Trophoblast cell (in vitro differentiated cells and primary cell): Measurements from ENCODE around the gene PDE11A.

Experiments
- DNase-seq, 2 donors: peaks; one replicate each; pipeline ENCODE4 v3.0.0-alpha.2; 2016
- H2AFZ ChIP-seq: 2 replicates; pipeline ENCODE4 v1.6.1; 2013; ENCODE audit warnings: low read length, moderate library complexity, mild to moderate bottlenecking; ENCODE audit not compliant: insufficient read depth, poor library complexity
- H2AK5ac ChIP-seq: 2 replicates; pipeline ENCODE4 v1.6.1; 2013; ENCODE audit warnings: mild to moderate bottlenecking, low read length
- H2BK120ac ChIP-seq: 2 replicates; pipeline ENCODE4 v1.6.1; 2013; ENCODE audit warnings: low read length, mild to moderate bottlenecking, moderate library complexity; ENCODE audit not compliant: insufficient read depth, poor library complexity
- H2BK12ac ChIP-seq: 2 replicates; pipeline ENCODE4 v1.6.1; 2013; ENCODE audit warnings: mild to moderate bottlenecking, low read length, moderate library complexity
- H2BK5ac ChIP-seq: 2 replicates; pipeline ENCODE4 v1.6.1; 2013; ENCODE audit warnings: low read length, low read depth, moderate library complexity, mild to moderate bottlenecking; ENCODE audit not compliant: poor library complexity
- H3K14ac ChIP-seq: 2 replicates; pipeline ENCODE4 v1.6.1; 2013; ENCODE audit warnings: mild to moderate bottlenecking, low read length
- H3K18ac ChIP-seq: 2 replicates; pipeline ENCODE4 v1.6.1; 2013; ENCODE audit warnings: mild to moderate bottlenecking, low read length
- H3K23ac ChIP-seq: 2 replicates; pipeline ENCODE4 v1.6.1; 2013; ENCODE audit warnings: low read length
- H3K27ac ChIP-seq: 2 replicates; pipeline ENCODE4 v1.5.1; 2013; ENCODE audit warnings: low read depth, mild to moderate bottlenecking, inconsistent platforms, low read length, moderate library complexity
- H3K27me3 ChIP-seq: 2 replicates; pipeline ENCODE4 v1.6.1; 2013; ENCODE audit warnings: inconsistent platforms, mild to moderate bottlenecking, low read length, moderate library complexity; ENCODE audit not compliant: insufficient read depth
- H3K36me3 ChIP-seq, 2 experiments: 1 replicate in 1 of 2; 2 replicates in 1 of 2; pipeline ENCODE4 v1.6.1; 2013; ENCODE audit warnings: low read length in 2 of 2, mild to moderate bottlenecking in 2 of 2, moderate library complexity in 1 of 2; ENCODE audit not compliant: insufficient read depth in 2 of 2, control insufficient read depth in 1 of 2
- H3K4ac ChIP-seq: 2 replicates; pipeline ENCODE4 v1.6.1; 2013; ENCODE audit warnings: low read depth, mild to moderate bottlenecking, low read length, moderate library complexity
- H3K4me1 ChIP-seq, 2 experiments: 1 replicate in 1 of 2; 2 replicates in 1 of 2; pipeline ENCODE4 v1.6.1; 2013; ENCODE audit warnings: low read length in 2 of 2, mild to moderate bottlenecking in 2 of 2, moderate library complexity in 1 of 2; ENCODE audit not compliant: insufficient read depth in 2 of 2, control insufficient read depth in 1 of 2
- H3K4me2 ChIP-seq: 2 replicates; pipeline ENCODE4 v1.6.1; 2013; ENCODE audit warnings: inconsistent platforms, mild to moderate bottlenecking, low read length, moderate library complexity
- H3K4me3 ChIP-seq: 2 replicates; pipeline ENCODE4 v1.5.1; 2013; ENCODE audit warnings: mild to moderate bottlenecking, low read depth, low read length, inconsistent platforms
- H3K79me1 ChIP-seq: one replicate; pipeline ENCODE4 v1.6.1; 2013; ENCODE audit warnings: low read length
- H3K79me2 ChIP-seq: 2 replicates; pipeline ENCODE4 v1.6.1; 2013; ENCODE audit warnings: low read length, mild to moderate bottlenecking; ENCODE audit not compliant: control insufficient read depth, insufficient read depth, poor library complexity
- H3K9ac ChIP-seq: 2 replicates; pipeline ENCODE4 v1.6.1; 2013; ENCODE audit warnings: mild to moderate bottlenecking, low read length
- H3K9me3 ChIP-seq: 2 replicates; pipeline ENCODE4 v1.6.1; 2013; ENCODE audit warnings: low read depth, mild to moderate bottlenecking, control low read depth, inconsistent platforms, low read length; ENCODE audit not compliant: insufficient read depth
- H4K12ac ChIP-seq: 2 replicates; pipeline ENCODE4 v1.6.1; 2013; ENCODE audit warnings: low read depth, mild to moderate bottlenecking, low read length, moderate library complexity
- H4K8ac ChIP-seq: 2 replicates; pipeline ENCODE4 v1.6.1; 2013; ENCODE audit warnings: low read depth, mild to moderate bottlenecking, low read length, moderate library complexity
- H4K91ac ChIP-seq: one replicate; pipeline ENCODE4 v1.6.1; 2013; ENCODE audit warnings: low read depth, mild to moderate bottlenecking, low read length, moderate library complexity
- WGBS: extraction: QIAGEN DNeasy Blood & Tissue Kit; methylation state at CpG from one replicate; pipeline ENCODE4 v1.1.7; 2013; ENCODE audit warnings: missing lambda C conversion rate; ENCODE audit not compliant: insufficient read length, insufficient coverage; ENCODE audit errors: extremely low coverage; 5-methylcytosine and 5-hydroxymethylcytosine counted together

PDE11A gene

DNA sequence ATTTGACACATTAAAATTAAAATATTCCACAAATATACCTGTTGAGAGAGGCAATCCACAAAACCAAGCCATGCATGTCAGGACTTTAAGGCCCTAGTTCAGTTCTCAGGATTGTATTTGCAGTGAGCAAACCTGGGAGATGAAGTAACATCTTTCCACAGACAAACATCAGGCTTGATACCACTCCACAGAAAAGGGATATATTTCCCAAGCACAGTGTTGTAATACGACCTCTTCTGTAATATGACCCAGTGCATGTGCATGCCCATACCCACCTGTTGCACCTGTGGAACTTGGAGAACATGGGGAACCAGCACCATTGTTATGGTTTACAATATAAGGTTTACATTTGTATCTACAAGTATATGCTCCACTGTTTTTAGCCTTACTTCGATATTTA lies 184.0 kb downstream of the PDE11A start:
- DNase-seq: no peak
- Histone ChIP-seq H2BK120ac (no peak overlapping the region), H3K4me2 (no peak overlapping the region), H2BK12ac (no peak overlapping the region), H3K4me3 (no peak overlapping the region), H3K36me3 (no peaks in the 10 kb centered on the region), H2AFZ (no peak overlapping the region), H2BK5ac (no peak overlapping the region), H3K79me1 (no peaks in the 10 kb centered on the region), H4K8ac (no peak overlapping the region), H4K12ac (no peak overlapping the region), H2AK5ac (no peak overlapping the region), H3K4ac (no peak overlapping the region), H3K79me2 (no peaks in the 10 kb centered on the region), H4K91ac (no peak overlapping the region), H3K9ac (no peak overlapping the region), H3K14ac (no peak overlapping the region), H3K27ac (no peak overlapping the region), H3K27me3 (no peaks in the 10 kb centered on the region), H3K23ac (no peak overlapping the region), H3K18ac (no peak overlapping the region), H3K4me1 (no peaks in the 10 kb centered on the region), H3K9me3 (no peaks in the 10 kb centered on the region)
- WGBS: 100% methylated on average over 1 of the region's 2 CpGs

DNA sequence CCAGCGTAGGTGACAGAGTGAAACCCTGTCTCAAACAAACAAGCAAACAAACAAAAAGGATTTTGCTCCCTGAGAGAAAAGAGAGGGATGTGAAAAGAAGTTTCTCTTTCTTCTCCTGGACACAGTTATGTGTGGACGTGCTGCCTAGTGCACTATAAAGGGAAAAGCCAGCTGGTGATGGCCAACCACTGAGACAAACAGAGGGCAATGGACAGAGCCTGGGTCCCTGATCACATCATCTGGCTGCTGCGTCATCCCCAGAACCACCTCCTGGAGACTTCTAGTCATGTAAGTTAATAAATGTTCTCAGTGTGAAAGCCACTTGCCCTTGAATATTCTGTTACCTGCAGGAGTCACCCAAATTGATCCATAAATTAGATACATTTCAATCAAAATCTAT lies 184.9 kb downstream of the PDE11A start:
- Histone ChIP-seq H3K4ac (no peak overlapping the region), H3K9me3 (no peaks in the 10 kb centered on the region), H2AFZ (no peak overlapping the region), H3K4me1 (no peaks in the 10 kb centered on the region), H4K12ac (no peak overlapping the region), H3K79me1 (no peaks in the 10 kb centered on the region), H3K27me3 (no peaks in the 10 kb centered on the region), H2BK120ac (no peak overlapping the region), H3K18ac (no peak overlapping the region), H3K27ac (no peak overlapping the region), H2AK5ac (no peak overlapping the region), H3K4me2 (no peak overlapping the region), H4K8ac (no peak overlapping the region), H3K23ac (no peak overlapping the region), H3K36me3 (no peaks in the 10 kb centered on the region), H3K4me3 (no peak overlapping the region), H3K14ac (no peak overlapping the region), H2BK12ac (no peak overlapping the region), H3K79me2 (no peaks in the 10 kb centered on the region), H3K9ac (no peak overlapping the region), H4K91ac (no peak overlapping the region), H2BK5ac (no peak overlapping the region)
- no peak for DNase-seq
- no CpG with 5 or more reads among the region's 3 CpGs for WGBS

DNA sequence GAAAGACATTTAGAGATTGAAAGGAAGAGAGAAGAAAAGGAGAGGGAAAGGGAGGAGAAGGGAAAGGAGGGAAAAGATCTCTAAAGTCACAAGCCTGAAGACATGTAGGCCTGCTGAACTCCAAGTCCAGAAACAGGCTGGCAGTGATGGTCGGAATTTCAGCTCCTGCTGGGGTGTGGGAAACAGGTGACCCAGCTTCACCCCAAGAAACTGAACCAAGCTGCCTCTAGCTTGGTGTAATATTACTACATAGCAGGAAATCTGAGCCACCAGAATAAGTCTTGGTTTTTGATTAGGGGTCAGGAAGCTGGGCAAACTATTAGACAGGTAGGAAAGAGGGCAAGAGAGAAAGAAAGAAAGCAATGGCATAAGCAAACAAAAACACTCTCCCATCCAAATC lies 185.8 kb downstream of the PDE11A start:
- Histone ChIP-seq H4K8ac (no peak overlapping the region), H3K79me1 (no peaks in the 10 kb centered on the region), H2BK5ac (no peak overlapping the region), H3K79me2 (no peaks in the 10 kb centered on the region), H3K4me2 (no peak overlapping the region), H4K91ac (no peak overlapping the region), H2BK12ac (no peak overlapping the region), H3K9ac (no peak overlapping the region), H2AFZ (no peak overlapping the region), H2BK120ac (no peak overlapping the region), H3K4me1 (no peaks in the 10 kb centered on the region), H3K14ac (no peak overlapping the region), H3K27me3 (no peaks in the 10 kb centered on the region), H3K18ac (no peak overlapping the region), H3K9me3 (no peaks in the 10 kb centered on the region), H4K12ac (no peak overlapping the region), H3K36me3 (no peaks in the 10 kb centered on the region), H3K27ac (no peak overlapping the region), H3K4me3 (no peak overlapping the region), H3K23ac (no peak overlapping the region), H2AK5ac (no peak overlapping the region), H3K4ac (no peak overlapping the region)
- no CpG with 5 or more reads among the region's 1 CpG for WGBS
- no peak for DNase-seq

DNA sequence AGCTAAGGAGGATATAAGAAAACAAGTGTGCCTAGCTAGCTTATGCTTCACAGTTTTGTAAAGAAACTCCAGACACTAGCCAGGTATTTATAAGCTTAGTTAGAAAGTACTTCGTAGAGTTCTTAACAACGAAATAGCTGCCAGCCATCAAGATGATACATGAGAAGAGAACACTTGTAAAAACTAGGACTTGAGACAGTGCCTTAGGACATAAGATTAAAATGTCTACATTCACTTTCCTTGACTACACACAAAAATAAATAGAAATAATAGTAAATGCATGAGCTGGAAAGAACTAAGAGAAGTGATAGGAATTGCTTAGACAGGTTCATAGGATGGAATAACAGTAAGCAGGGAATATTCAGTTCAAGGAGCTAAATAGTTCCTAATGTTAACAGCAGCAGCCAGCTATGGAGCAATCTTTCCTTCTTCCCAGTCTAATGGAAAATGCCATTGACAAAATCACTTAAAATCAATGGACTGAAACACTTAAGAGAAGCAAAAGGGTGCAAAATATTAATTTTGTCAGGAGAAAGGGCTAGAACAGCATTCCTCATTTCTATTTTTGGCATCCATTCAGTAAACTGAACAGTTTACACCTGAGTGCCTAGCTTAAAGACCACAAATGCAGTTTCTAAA lies 186.6 kb downstream of the PDE11A start:
- H3K4me1 ChIP-seq: no peaks in the 10 kb centered on the region
- no peak overlapping the region for H3K27ac ChIP-seq
- no peak overlapping the region for H2AK5ac ChIP-seq
- DNase-seq: no peak
- H3K18ac ChIP-seq: no peak overlapping the region
- H3K14ac ChIP-seq: no peak overlapping the region
- H3K23ac ChIP-seq: no peak overlapping the region
- H3K4me2 ChIP-seq: no peak overlapping the region
- H4K91ac ChIP-seq: no peak overlapping the region
- H2AFZ ChIP-seq: no peak overlapping the region
- H3K4me3 ChIP-seq: no peak overlapping the region
- H3K79me1 ChIP-seq: no peaks in the 10 kb centered on the region
- no peak overlapping the region for H2BK12ac ChIP-seq
- no peaks in the 10 kb centered on the region for H3K27me3 ChIP-seq
- no peak overlapping the region for H4K8ac ChIP-seq
- H3K9me3 ChIP-seq: no peaks in the 10 kb centered on the region
- H2BK5ac ChIP-seq: no peak overlapping the region
- WGBS: no CpG with 5 or more reads among the region's 2 CpGs
- H3K9ac ChIP-seq: no peak overlapping the region
- H2BK120ac ChIP-seq: no peak overlapping the region
- H4K12ac ChIP-seq: no peak overlapping the region
- H3K79me2 ChIP-seq: no peaks in the 10 kb centered on the region
- H3K36me3 ChIP-seq: no peaks in the 10 kb centered on the region
- H3K4ac ChIP-seq: no peak overlapping the region
